SK-N-MC (cell line): ENCODE measurements around the gene MOB1B.

Experiments
- DNase-seq: peaks from one replicate; pipeline ENCODE4 v3.0.0-alpha.2; 2011; ENCODE audit warnings: low read depth, low spot score
- H3K27ac ChIP-seq: fragments of 200-600 bp; sonication (generic); 2 replicates; pipeline ENCODE4 v1.5.1; 2016; ENCODE audit warnings: mixed run types
- H3K36me3 ChIP-seq: fragments of 200-600 bp; sonication (generic); 2 replicates; pipeline ENCODE4 v1.6.1; 2017; ENCODE audit warnings: antibody characterized with exemption, low read length, mixed read lengths; ENCODE audit not compliant: insufficient read depth
- H3K4me3 ChIP-seq: fragments of 200-600 bp; sonication (generic); 2 replicates; pipeline ENCODE4 v1.5.1; 2016
- H3K9ac ChIP-seq: fragments of 200-600 bp; sonication (generic); 2 replicates; pipeline ENCODE4 v1.8.0; 2017; ENCODE audit warnings: mixed run types, mixed read lengths; ENCODE audit not compliant: insufficient read length
- H3K9me3 ChIP-seq: fragments of 200-600 bp; sonication (generic); 2 replicates; pipeline ENCODE4 v1.6.1; 2017; ENCODE audit warnings: low read depth, mild to moderate bottlenecking, antibody characterized with exemption, low read length, moderate library complexity, mixed read lengths
- EZH2 ChIP-seq: fragments of 200-600 bp; sonication (generic); IDR thresholded peaks from one replicate; pipeline ENCODE4 v1.6.1; 2017; ENCODE audit warnings: antibody characterized with exemption
- FOXP2 ChIP-seq: optimal IDR thresholded peaks from 2 replicates; pipeline ENCODE3; 2011; ENCODE audit warnings: mild to moderate bottlenecking, moderate library complexity; ENCODE audit not compliant: insufficient read depth; ENCODE audit errors: extremely low read length, control extremely low read depth
- POLR2AphosphoS5 ChIP-seq: IDR thresholded peaks from 2 replicates; pipeline ENCODE4 v1.6.1; 2012; ENCODE audit warnings: mild to moderate bottlenecking, low read depth, low read length, borderline replicate concordance

MOB1B gene

GRCh38 chr4:70925418-70925817, 23.2 kb downstream of the MOB1B start:
- Histone ChIP-seq H3K36me3 (peaks cover 2% of the 10 kb centered on the region; the same call in 1 of the 2 replicates), H3K27ac (0 out of 2 replicates have a peak overlapping the region, but pooled peaks have one; percentile 32), H3K9ac (no peak overlapping the region), H3K4me3 (no peak overlapping the region), H3K9me3 (no peaks in the 10 kb centered on the region)
- no peak for DNase-seq
- TF ChIP-seq FOXP2, result no peak

DNA sequence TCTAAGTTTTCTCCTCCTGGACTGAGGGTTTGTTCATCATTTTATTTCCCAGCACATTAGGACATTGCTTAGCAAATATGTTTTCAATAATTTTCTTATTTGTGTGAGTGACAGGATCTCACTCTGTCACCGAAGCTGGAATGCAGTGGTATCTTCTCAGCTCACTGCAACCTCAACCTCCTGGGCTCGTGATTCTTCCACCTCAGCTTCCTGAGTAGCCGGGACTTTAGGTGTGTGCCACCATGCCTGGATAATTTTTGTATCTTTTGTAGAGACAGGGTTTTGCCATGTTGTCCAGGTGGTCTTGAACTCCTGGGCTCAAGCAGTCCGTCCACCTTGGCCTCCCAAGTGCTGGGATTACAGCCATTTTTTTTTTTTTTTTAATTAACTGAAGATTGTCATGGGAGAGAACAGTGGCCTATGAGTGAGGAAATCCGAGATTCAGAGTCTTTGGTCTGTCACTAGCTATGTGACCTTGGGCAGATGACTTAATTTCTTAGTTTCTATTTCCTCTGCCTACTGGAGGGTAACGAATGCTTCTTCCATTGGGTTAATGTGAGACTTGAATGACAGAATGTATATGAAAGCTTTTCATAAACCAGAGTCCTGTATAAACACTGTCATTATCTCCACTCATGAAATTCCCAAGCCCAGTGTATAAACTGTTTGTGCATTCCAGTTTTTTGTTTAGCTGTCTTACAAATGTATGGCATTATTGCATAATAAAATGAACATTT, 23.9 kb downstream of the MOB1B start:
- no peak overlapping the region for H3K9ac ChIP-seq
- no peaks in the 10 kb centered on the region for H3K9me3 ChIP-seq
- TF ChIP-seq EZH2 (no peak), FOXP2 (no peak), POLR2AphosphoS5 (no peak)
- H3K4me3 ChIP-seq, result no peak overlapping the region
- H3K36me3 ChIP-seq, result peaks cover 2% of the 10 kb centered on the region; the same call in 1 of the 2 replicates
- no peak for DNase-seq
- H3K27ac ChIP-seq, result 0 out of 2 replicates have a peak overlapping the region, but pooled peaks have one; percentile 32

DNA sequence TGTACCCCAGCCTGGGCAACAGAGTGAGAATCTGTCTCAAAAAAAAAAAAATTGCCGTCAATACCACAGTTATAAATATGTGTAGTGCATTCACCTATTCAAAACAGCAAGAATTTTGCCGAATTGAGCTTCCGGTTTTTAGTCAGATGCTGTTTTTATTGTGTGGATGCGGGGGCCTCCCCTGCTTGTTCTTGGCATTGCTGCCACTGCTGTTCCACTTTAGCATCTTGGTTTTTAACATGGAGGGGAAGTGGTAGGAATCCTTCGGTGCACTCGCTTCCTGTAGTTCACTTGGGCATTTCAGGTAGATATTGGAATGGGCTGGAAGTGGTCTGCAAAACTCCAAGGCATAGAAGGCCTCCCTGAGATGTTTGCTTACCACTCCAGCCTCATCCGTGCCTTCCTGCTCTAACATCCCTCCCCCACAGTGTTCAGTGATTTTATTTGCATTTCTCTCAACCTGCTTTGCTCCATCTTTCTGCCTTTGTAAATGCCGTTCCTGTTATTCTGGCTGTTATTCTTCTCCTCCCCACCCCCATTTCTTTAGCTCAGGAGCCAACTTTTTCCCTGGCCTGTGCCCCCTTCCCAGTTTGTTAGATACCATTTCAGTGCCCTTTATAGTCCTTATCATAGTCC, 25.5 kb downstream of the MOB1B start:
- no peak for DNase-seq
- Histone ChIP-seq H3K9me3 (no peaks in the 10 kb centered on the region), H3K27ac (0 out of 2 replicates have a peak overlapping the region, but pooled peaks have one; percentile 19), H3K9ac (no peak overlapping the region), H3K4me3 (no peak overlapping the region), H3K36me3 (peaks cover 10% of the 10 kb centered on the region; the same call in 1 of the 2 replicates)
- no peak for TF ChIP-seq FOXP2
- TF ChIP-seq EZH2, result no peak
- TF ChIP-seq POLR2AphosphoS5, result no peak

GRCh38 chr4:70930530-70931256, 28.5 kb downstream of the MOB1B start:
- TF ChIP-seq EZH2 (no peak), POLR2AphosphoS5 (no peak), FOXP2 (no peak)
- Histone ChIP-seq H3K4me3 (no peak overlapping the region), H3K9me3 (no peaks in the 10 kb centered on the region), H3K27ac (peak overlapping the region; percentile 58; the same call in 1 of the 2 replicates), H3K9ac (no peak overlapping the region), H3K36me3 (peaks cover 20% of the 10 kb centered on the region)
- no peak for DNase-seq

GRCh38 chr4:70931347-70931746, 29.2 kb downstream of the MOB1B start:
- no peaks in the 10 kb centered on the region for H3K9me3 ChIP-seq
- H3K27ac ChIP-seq, result no peak overlapping the region
- DNase-seq, result no peak
- H3K36me3 ChIP-seq, result peaks cover 20% of the 10 kb centered on the region
- no peak overlapping the region for H3K9ac ChIP-seq
- no peak for TF ChIP-seq POLR2AphosphoS5
- no peak for TF ChIP-seq FOXP2
- no peak for TF ChIP-seq EZH2
- no peak overlapping the region for H3K4me3 ChIP-seq

DNA sequence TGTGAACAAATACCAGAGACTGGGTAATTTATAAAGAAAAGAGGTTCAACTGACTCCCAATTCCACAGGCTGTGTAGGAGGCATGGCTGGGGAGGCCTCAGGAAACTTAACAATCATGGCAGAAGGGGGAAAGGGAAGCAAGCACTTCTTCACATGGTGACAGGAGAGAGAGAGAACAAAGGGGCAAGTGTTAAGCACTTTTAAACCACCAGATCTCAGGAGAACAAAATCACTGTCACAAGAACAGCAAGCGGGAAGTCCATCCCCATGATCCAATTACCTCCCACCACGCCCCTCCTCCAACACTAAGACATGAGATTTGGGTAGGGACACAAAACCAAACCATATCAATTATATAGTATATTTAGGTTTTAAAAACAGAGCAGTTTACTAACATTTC, 30.8 kb downstream of the MOB1B start:
- H3K27ac ChIP-seq, result no peak overlapping the region
- no peak for DNase-seq
- no peaks in the 10 kb centered on the region for H3K9me3 ChIP-seq
- TF ChIP-seq FOXP2 (no peak), EZH2 (no peak), POLR2AphosphoS5 (no peak)
- H3K4me3 ChIP-seq, result no peak overlapping the region
- H3K9ac ChIP-seq, result no peak overlapping the region
- H3K36me3 ChIP-seq, result peaks cover 20% of the 10 kb centered on the region

- no peak overlapping the region for H3K27ac ChIP-seq
- no peaks in the 10 kb centered on the region for H3K9me3 ChIP-seq
- no peak for DNase-seq
- no peak overlapping the region for H3K9ac ChIP-seq
- H3K4me3 ChIP-seq, result no peak overlapping the region
- TF ChIP-seq FOXP2, result no peak
- H3K36me3 ChIP-seq, result peaks cover 18% of the 10 kb centered on the region
Measured at GRCh38 chr4:70935038-70935695, 33.0 kb downstream of the MOB1B start.

DNA sequence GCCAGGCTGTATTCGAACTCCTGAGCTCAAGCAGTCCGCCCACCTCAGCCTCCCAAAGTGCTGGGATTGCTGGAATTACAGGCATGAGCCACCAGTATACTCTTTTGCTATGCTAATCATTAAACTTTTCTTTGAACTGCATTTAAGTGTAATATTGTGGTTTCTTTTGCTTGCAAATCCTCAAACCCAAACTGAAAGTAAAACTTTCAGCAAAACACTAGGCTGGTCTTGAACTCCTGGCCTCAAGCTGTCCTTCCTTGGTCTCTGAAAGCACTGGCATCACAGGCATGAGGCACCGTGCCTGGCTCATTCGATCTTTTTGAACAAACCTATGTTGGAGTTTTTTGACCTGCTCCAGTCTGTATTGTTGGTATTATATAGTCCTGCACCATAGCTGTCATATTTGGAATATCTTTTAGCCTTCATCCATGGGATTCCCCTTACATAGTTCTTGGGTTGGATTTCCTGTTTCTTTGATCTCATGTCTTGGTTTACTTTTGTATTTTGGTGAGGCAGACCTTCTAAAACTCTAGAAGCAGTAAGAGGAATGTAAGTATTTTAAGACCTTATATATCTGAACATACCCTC, 34.1 kb downstream of the MOB1B start:
- Histone ChIP-seq H3K9me3 (no peaks in the 10 kb centered on the region), H3K27ac (no peak overlapping the region), H3K4me3 (no peak overlapping the region), H3K9ac (no peak overlapping the region), H3K36me3 (peaks cover 18% of the 10 kb centered on the region)
- no peak for TF ChIP-seq EZH2
- no peak for DNase-seq
